ENCODE results near the gene MAPK8.

The MAPK8 gene

DNA sequence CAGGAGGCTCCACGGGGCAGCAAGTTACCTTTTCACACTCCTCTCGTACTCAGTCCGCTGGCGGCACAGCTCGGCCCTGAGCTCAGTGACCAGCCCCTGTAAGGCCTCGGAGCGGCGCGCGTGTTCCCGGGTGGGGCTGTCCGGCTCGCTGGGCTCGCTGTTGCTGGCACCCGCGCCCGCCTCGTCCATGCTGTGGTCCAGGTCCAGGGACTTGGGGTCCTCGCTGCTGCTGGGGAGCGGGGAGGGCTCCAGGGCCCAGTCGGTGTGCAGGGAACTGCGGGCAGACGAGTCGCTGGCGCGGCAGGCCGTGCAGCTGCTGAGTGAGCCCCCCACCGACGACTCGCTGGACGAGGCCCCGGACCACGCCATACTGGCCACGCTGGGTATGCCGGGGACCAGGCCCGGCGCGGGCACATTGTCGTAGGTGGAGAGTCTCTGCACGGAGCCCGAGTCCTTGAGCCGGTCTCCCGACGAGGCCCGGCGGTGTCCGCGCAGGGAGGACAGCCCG, 143.8 kb downstream of the MAPK8 start:
- no peak overlapping the region for H3K4me3 ChIP-seq (ENCODE audit: low read depth, low read length)
- WGBS (ENCODE audit: extremely low coverage, insufficient coverage, insufficient read length), result no CpG with 5 or more reads among the region's 49 CpGs
- no peaks in the 10 kb centered on the region for H3K79me1 ChIP-seq (ENCODE audit: low read length)
- H2BK5ac ChIP-seq (ENCODE audit: low read depth, low read length, poor library complexity), result no peak overlapping the region
- no peaks in the 10 kb centered on the region for H3K36me3 ChIP-seq (ENCODE audit: control insufficient read depth in 1 of 2, insufficient read depth in 2 of 2, low read length in 2 of 2)
- H2BK12ac ChIP-seq (ENCODE audit: low read length), result no peak overlapping the region
- no peak overlapping the region for H3K4me2 ChIP-seq (ENCODE audit: low read length)
- no peaks in the 10 kb centered on the region for H3K4me1 ChIP-seq (ENCODE audit: control insufficient read depth in 1 of 2, insufficient read depth in 2 of 2, low read length in 2 of 2)
- H3K4ac ChIP-seq (ENCODE audit: low read depth, low read length), result no peak overlapping the region
- no peak overlapping the region for H3K23ac ChIP-seq (ENCODE audit: low read length)
- H3K14ac ChIP-seq (ENCODE audit: low read length), result no peak overlapping the region
- no peak overlapping the region for H3K9ac ChIP-seq (ENCODE audit: low read length)
- H3K79me2 ChIP-seq (ENCODE audit: control insufficient read depth, insufficient read depth, low read length, poor library complexity), result no peaks in the 10 kb centered on the region
- H2AK5ac ChIP-seq (ENCODE audit: low read length), result no peak overlapping the region
- H4K8ac ChIP-seq (ENCODE audit: low read depth, low read length), result no peak overlapping the region
- no peak overlapping the region for H4K12ac ChIP-seq (ENCODE audit: low read depth, low read length)
- H3K9me3 ChIP-seq (ENCODE audit: insufficient read depth, low read depth, low read length), result peaks cover 5% of the 10 kb centered on the region
- no peak overlapping the region for H4K91ac ChIP-seq (ENCODE audit: low read depth, low read length)
- no peak overlapping the region for H3K18ac ChIP-seq (ENCODE audit: low read length)
- H3K27me3 ChIP-seq (ENCODE audit: insufficient read depth, low read length), result no peaks in the 10 kb centered on the region
- no peak overlapping the region for H2AFZ ChIP-seq (ENCODE audit: insufficient read depth, low read length, poor library complexity)
- no peak overlapping the region for H3K27ac ChIP-seq (ENCODE audit: low read depth, low read length)
- no peak for DNase-seq
- no peak overlapping the region for H2BK120ac ChIP-seq (ENCODE audit: insufficient read depth, low read length, poor library complexity)

DNA sequence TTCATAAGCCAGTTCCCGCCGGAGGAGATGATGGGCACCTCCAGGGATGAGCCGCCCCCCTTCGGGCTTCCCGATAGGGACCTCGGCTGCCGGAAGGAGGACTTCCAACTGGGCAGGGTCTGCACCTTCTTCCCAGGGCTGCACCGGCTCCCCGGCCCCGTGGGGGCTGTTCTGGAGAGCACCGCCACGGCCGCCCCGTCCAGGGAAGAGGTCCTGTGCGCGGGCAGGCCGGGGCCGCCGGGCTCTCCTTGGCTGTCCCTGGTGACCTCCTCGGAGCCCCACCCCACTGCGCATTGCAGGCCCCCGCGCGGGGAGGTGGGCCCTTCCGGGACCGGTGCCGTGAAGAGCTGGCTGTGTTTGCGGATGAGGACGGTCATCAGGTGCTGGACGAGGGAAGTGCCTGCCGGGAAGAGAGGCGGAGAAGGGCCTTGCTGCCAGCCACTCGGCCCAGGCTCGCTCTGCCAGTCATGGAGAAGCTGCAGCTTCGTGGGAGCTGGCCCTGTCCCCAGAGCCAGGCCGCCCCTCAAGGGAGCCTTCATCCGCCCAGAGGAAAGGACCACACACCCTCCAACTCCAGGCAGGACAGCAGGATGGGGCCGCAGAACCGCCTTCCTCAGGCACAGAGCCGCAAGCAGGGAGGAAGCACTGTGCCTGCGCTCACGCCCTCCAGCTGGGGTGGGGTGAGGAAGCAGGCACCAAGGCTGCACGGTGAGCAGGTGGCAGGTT, 144.4 kb downstream of the MAPK8 start:
- Histone ChIP-seq H3K4ac (ENCODE audit: low read depth, low read length) (no peak overlapping the region), H2BK120ac (ENCODE audit: insufficient read depth, low read length, poor library complexity) (no peak overlapping the region), H3K9me3 (ENCODE audit: insufficient read depth, low read depth, low read length) (peaks cover 5% of the 10 kb centered on the region), H3K79me1 (ENCODE audit: low read length) (no peaks in the 10 kb centered on the region), H2AFZ (ENCODE audit: insufficient read depth, low read length, poor library complexity) (no peak overlapping the region), H2BK5ac (ENCODE audit: low read depth, low read length, poor library complexity) (no peak overlapping the region), H3K4me2 (ENCODE audit: low read length) (no peak overlapping the region), H3K9ac (ENCODE audit: low read length) (no peak overlapping the region), H3K27ac (ENCODE audit: low read depth, low read length) (no peak overlapping the region), H3K4me1 (ENCODE audit: control insufficient read depth in 1 of 2, insufficient read depth in 2 of 2, low read length in 2 of 2) (no peaks in the 10 kb centered on the region), H3K36me3 (ENCODE audit: control insufficient read depth in 1 of 2, insufficient read depth in 2 of 2, low read length in 2 of 2) (no peaks in the 10 kb centered on the region), H4K91ac (ENCODE audit: low read depth, low read length) (no peak overlapping the region), H3K18ac (ENCODE audit: low read length) (no peak overlapping the region), H3K4me3 (ENCODE audit: low read depth, low read length) (no peak overlapping the region), H2AK5ac (ENCODE audit: low read length) (no peak overlapping the region), H4K12ac (ENCODE audit: low read depth, low read length) (no peak overlapping the region), H2BK12ac (ENCODE audit: low read length) (no peak overlapping the region), H3K27me3 (ENCODE audit: insufficient read depth, low read length) (no peaks in the 10 kb centered on the region), H3K79me2 (ENCODE audit: control insufficient read depth, insufficient read depth, low read length, poor library complexity) (no peaks in the 10 kb centered on the region), H3K23ac (ENCODE audit: low read length) (no peak overlapping the region), H4K8ac (ENCODE audit: low read depth, low read length) (no peak overlapping the region), H3K14ac (ENCODE audit: low read length) (no peak overlapping the region)
- WGBS (ENCODE audit: extremely low coverage, insufficient coverage, insufficient read length), result no CpG with 5 or more reads among the region's 43 CpGs
- no peak for DNase-seq

DNA sequence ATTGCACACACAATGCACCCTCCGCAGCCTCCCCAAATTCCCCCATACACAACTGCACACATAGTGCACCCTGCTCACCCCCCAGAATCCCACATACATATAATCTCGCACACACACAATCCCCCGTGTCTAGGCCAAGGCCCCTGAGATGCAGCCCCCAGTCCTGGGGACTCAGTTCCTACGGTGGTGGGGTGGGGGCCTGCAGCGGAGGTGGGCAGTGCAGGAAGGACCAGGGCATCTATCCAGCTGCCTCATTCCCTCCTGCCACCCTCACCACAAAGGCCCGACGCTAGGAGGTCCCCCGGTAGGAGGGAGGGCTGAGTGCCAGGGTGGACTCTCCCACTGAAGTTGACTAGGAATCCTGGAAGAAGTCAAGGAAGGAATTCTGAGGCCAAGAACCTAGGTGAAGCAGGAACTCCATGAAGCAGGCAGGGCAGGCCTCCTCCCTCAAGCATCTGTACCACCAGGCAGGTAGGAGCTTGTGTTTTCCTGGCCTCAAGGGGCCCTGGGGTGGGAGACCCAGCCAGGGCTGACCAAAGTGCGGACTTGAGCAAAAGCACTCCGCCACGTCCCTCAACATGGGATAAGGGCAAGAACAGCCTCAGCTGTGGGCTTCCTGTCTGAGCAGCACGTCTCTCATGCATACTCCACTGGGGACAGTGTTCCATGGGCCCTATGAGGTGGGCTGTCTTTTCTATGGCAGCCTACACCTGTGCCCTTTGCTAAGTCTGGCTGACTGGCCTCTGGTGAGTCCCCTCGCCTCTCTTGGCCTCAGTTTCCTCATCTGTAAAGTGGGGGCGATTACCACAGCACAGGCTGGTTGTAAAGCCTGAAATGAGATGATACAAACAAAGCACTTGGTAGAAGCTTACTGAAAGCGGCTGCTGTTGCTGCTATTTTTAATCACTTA, 145.7 kb downstream of the MAPK8 start:
- no peak overlapping the region for H3K14ac ChIP-seq (ENCODE audit: low read length)
- no peaks in the 10 kb centered on the region for H3K27me3 ChIP-seq (ENCODE audit: insufficient read depth, low read length)
- H3K9ac ChIP-seq (ENCODE audit: low read length), result no peak overlapping the region
- no peak overlapping the region for H3K4me2 ChIP-seq (ENCODE audit: low read length)
- H3K79me1 ChIP-seq (ENCODE audit: low read length), result no peaks in the 10 kb centered on the region
- no peak overlapping the region for H2AK5ac ChIP-seq (ENCODE audit: low read length)
- H3K9me3 ChIP-seq (ENCODE audit: insufficient read depth, low read depth, low read length), result peaks cover 5% of the 10 kb centered on the region
- no peak overlapping the region for H3K27ac ChIP-seq (ENCODE audit: low read depth, low read length)
- no peaks in the 10 kb centered on the region for H3K79me2 ChIP-seq (ENCODE audit: control insufficient read depth, insufficient read depth, low read length, poor library complexity)
- H3K36me3 ChIP-seq (ENCODE audit: control insufficient read depth in 1 of 2, insufficient read depth in 2 of 2, low read length in 2 of 2), result no peaks in the 10 kb centered on the region
- no peak overlapping the region for H4K12ac ChIP-seq (ENCODE audit: low read depth, low read length)
- H3K4me1 ChIP-seq (ENCODE audit: control insufficient read depth in 1 of 2, insufficient read depth in 2 of 2, low read length in 2 of 2), result no peaks in the 10 kb centered on the region
- H2BK120ac ChIP-seq (ENCODE audit: insufficient read depth, low read length, poor library complexity), result no peak overlapping the region
- DNase-seq, result no peak
- no peak overlapping the region for H3K23ac ChIP-seq (ENCODE audit: low read length)
- no peak overlapping the region for H3K4me3 ChIP-seq (ENCODE audit: low read depth, low read length)
- H2BK12ac ChIP-seq (ENCODE audit: low read length), result no peak overlapping the region
- no peak overlapping the region for H3K4ac ChIP-seq (ENCODE audit: low read depth, low read length)
- no peak overlapping the region for H4K91ac ChIP-seq (ENCODE audit: low read depth, low read length)
- no peak overlapping the region for H2BK5ac ChIP-seq (ENCODE audit: low read depth, low read length, poor library complexity)
- no peak overlapping the region for H4K8ac ChIP-seq (ENCODE audit: low read depth, low read length)
- no peak overlapping the region for H2AFZ ChIP-seq (ENCODE audit: insufficient read depth, low read length, poor library complexity)
- no peak overlapping the region for H3K18ac ChIP-seq (ENCODE audit: low read length)
- WGBS (ENCODE audit: extremely low coverage, insufficient coverage, insufficient read length), result 100% methylated on average over 1 of the region's 15 CpGs

DNA sequence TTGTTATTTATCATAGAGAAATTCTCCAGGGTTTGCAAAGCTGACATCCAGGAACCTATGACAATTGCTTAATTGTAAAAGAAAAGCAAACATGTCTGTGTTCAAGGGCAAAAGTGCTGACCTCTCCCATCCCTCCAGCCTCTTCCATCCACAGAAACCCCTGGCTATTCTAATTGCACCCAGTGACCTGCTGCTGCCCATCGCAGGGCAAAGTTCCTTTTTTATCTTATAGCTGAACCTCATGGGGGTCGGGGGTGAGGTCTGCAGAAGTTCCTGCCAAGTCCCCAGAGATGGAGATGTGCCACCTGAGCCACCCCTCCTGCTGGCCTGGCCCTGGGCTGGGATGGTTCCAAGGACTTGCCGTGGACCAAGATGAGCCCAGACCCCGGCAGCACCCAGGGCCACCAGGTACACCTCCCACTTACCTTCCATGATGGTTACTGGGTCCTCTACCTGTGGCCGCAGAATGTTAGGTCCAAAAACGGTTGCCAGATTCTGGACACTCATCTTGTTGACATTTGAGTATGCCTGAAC, 146.5 kb downstream of the MAPK8 start:
- Histone ChIP-seq H3K27me3 (ENCODE audit: insufficient read depth, low read length) (no peaks in the 10 kb centered on the region), H2BK5ac (ENCODE audit: low read depth, low read length, poor library complexity) (no peak overlapping the region), H3K4ac (ENCODE audit: low read depth, low read length) (no peak overlapping the region), H3K14ac (ENCODE audit: low read length) (no peak overlapping the region), H3K79me1 (ENCODE audit: low read length) (no peaks in the 10 kb centered on the region), H3K36me3 (ENCODE audit: control insufficient read depth in 1 of 2, insufficient read depth in 2 of 2, low read length in 2 of 2) (no peaks in the 10 kb centered on the region), H3K9me3 (ENCODE audit: insufficient read depth, low read depth, low read length) (peaks cover 2% of the 10 kb centered on the region), H3K4me1 (ENCODE audit: control insufficient read depth in 1 of 2, insufficient read depth in 2 of 2, low read length in 2 of 2) (no peaks in the 10 kb centered on the region), H3K23ac (ENCODE audit: low read length) (no peak overlapping the region), H3K4me3 (ENCODE audit: low read depth, low read length) (no peak overlapping the region), H3K9ac (ENCODE audit: low read length) (no peak overlapping the region), H3K79me2 (ENCODE audit: control insufficient read depth, insufficient read depth, low read length, poor library complexity) (no peaks in the 10 kb centered on the region), H2AK5ac (ENCODE audit: low read length) (no peak overlapping the region), H3K18ac (ENCODE audit: low read length) (no peak overlapping the region), H2AFZ (ENCODE audit: insufficient read depth, low read length, poor library complexity) (no peak overlapping the region), H4K12ac (ENCODE audit: low read depth, low read length) (no peak overlapping the region), H3K27ac (ENCODE audit: low read depth, low read length) (no peak overlapping the region), H4K8ac (ENCODE audit: low read depth, low read length) (no peak overlapping the region), H2BK12ac (ENCODE audit: low read length) (no peak overlapping the region), H2BK120ac (ENCODE audit: insufficient read depth, low read length, poor library complexity) (no peak overlapping the region), H4K91ac (ENCODE audit: low read depth, low read length) (no peak overlapping the region), H3K4me2 (ENCODE audit: low read length) (no peak overlapping the region)
- no CpG with 5 or more reads among the region's 6 CpGs for WGBS (ENCODE audit: extremely low coverage, insufficient coverage, insufficient read length)
- DNase-seq, result no peak
